ENCODE measurements around the gene SCAF11. TPM values are rescaled to one million over a fixed set of nuclear protein-coding genes. Genes with fewer than 3 reads are reported as not detected.

The SCAF11 gene
- polyA plus RNA-seq, 1 donor (not counting 4 experiments of a cell fraction or from before 2014, with no cell fraction given): 54.5 TPM

GRCh38 chr12:45980540-45980939, 9.8 kb downstream of the SCAF11 start:
- TF ChIP-seq CTCF (optimal IDR thresholded peaks at IDR 0.05 in 1 of 3, IDR thresholded peaks at IDR 0.05 in 1 of 3, conservative IDR thresholded peaks at IDR 0.05 in 1 of 3; ENCODE audit: extremely low read depth in 1 of 3, insufficient read depth in 2 of 3, low read length in 3 of 3): no peak
- Histone ChIP-seq H3K9me3 (ENCODE audit: control insufficient read depth, low read depth, low read length) (no peaks in the 10 kb centered on the region), H3K36me3 (ENCODE audit: control insufficient read depth in 2 of 2, extremely low read depth in 1 of 2, insufficient read depth in 2 of 2, low read length in 2 of 2) (peaks cover 0 to 1% of the 10 kb centered on the region in 2 experiments), H3K4me3 (ENCODE audit: control insufficient read depth in 2 of 3, extremely low read depth in 1 of 3, insufficient read depth in 2 of 3, low read depth in 1 of 3, low read length in 3 of 3) (no peak overlapping the region), H3K27me3 (ENCODE audit: control insufficient read depth, extremely low read depth, insufficient read depth, low read length) (no peaks in the 10 kb centered on the region), H2AFZ (ENCODE audit: control insufficient read depth, low read length) (no peak overlapping the region), H3K4me1 (ENCODE audit: control insufficient read depth, extremely low read depth, insufficient read depth, low read length) (peaks cover 3% of the 10 kb centered on the region), H3K4me2 (ENCODE audit: control insufficient read depth, extremely low read depth, insufficient read depth, low read depth, low read length) (no peak overlapping the region), H3K79me2 (ENCODE audit: control insufficient read depth, insufficient read depth, low read length) (peaks cover 100% of the 10 kb centered on the region), H4K20me1 (ENCODE audit: control insufficient read depth, extremely low read depth, insufficient read depth, low read length) (no peaks in the 10 kb centered on the region), H3K9ac (ENCODE audit: control insufficient read depth, extremely low read depth, insufficient read depth, low read length) (no peak overlapping the region), H3K9me1 (ENCODE audit: control insufficient read depth, extremely low read depth, insufficient read depth, low read length) (no peaks in the 10 kb centered on the region), H3K27ac (ENCODE audit: control insufficient read depth, insufficient read depth, low read length) (no peak overlapping the region)
- dilution Hi-C loops (cut with MboI; ENCODE audit: extremely low pct_ligation_motif_present, low sequenced_read_pairs): no loop called here
- DNase-seq (ENCODE audit: low read depth, low spot score): no peak
- no peak for FAIRE-seq

- Histone ChIP-seq H3K27me3 (ENCODE audit: control insufficient read depth, extremely low read depth, insufficient read depth, low read length) (no peaks in the 10 kb centered on the region), H3K36me3 (ENCODE audit: control insufficient read depth in 2 of 2, extremely low read depth in 1 of 2, insufficient read depth in 2 of 2, low read length in 2 of 2) (peaks cover 0 to under 1% of the 10 kb centered on the region in 2 experiments), H4K20me1 (ENCODE audit: control insufficient read depth, extremely low read depth, insufficient read depth, low read length) (peaks cover 3% of the 10 kb centered on the region), H3K9ac (ENCODE audit: control insufficient read depth, extremely low read depth, insufficient read depth, low read length) (no peak overlapping the region), H2AFZ (ENCODE audit: control insufficient read depth, low read length) (no peak overlapping the region), H3K79me2 (ENCODE audit: control insufficient read depth, insufficient read depth, low read length) (peaks cover 99% of the 10 kb centered on the region), H3K9me3 (ENCODE audit: control insufficient read depth, low read depth, low read length) (no peaks in the 10 kb centered on the region), H3K4me2 (ENCODE audit: control insufficient read depth, extremely low read depth, insufficient read depth, low read depth, low read length) (no peak overlapping the region), H3K9me1 (ENCODE audit: control insufficient read depth, extremely low read depth, insufficient read depth, low read length) (no peaks in the 10 kb centered on the region), H3K27ac (ENCODE audit: control insufficient read depth, insufficient read depth, low read length) (no peak overlapping the region), H3K4me1 (ENCODE audit: control insufficient read depth, extremely low read depth, insufficient read depth, low read length) (peaks cover 3% of the 10 kb centered on the region), H3K4me3 (ENCODE audit: control insufficient read depth in 2 of 3, extremely low read depth in 1 of 3, insufficient read depth in 2 of 3, low read depth in 1 of 3, low read length in 3 of 3) (no peak overlapping the region)
- dilution Hi-C loops (cut with MboI; ENCODE audit: extremely low pct_ligation_motif_present, low sequenced_read_pairs): no loop called here
- DNase-seq (ENCODE audit: low read depth, low spot score): no peak
- FAIRE-seq: no peak
- TF ChIP-seq EZH2 (IDR thresholded peaks at IDR 0.05; ENCODE audit: low read length): no peak
- TF ChIP-seq CTCF (optimal IDR thresholded peaks at IDR 0.05 in 1 of 3, IDR thresholded peaks at IDR 0.05 in 1 of 3, conservative IDR thresholded peaks at IDR 0.05 in 1 of 3; ENCODE audit: extremely low read depth in 1 of 3, insufficient read depth in 2 of 3, low read length in 3 of 3): no peak
Measured at GRCh38 chr12:45978108-45978507, 12.3 kb downstream of the SCAF11 start.

Data from keratinocyte (primary cell).